ENCODE measurements around the gene PSMC3IP. TPM values are rescaled to one million over a fixed set of nuclear protein-coding genes. Genes with fewer than 3 reads are reported as not detected.

Gene PSMC3IP
- total RNA-seq, 4 donors from 2014 or later, result 2.2 to 5.0 (median 4.2) TPM

- WGBS, result 5% methylated on average over 12 of the region's 65 CpGs
- H3K4me1 ChIP-seq, result peaks cover 18 to 45% (median 39%) of the 10 kb centered on the region in 4 donors
- H3K9me3 ChIP-seq, result no peaks in the 10 kb centered on the region
- peak overlapping the region; percentile 63 to 89 (median 74) for H3K4me3 ChIP-seq
- peak; percentile 97 for DNase-seq (ENCODE audit: extremely low spot score)
- peak overlapping the region; percentile 86 to 98 (median 92) for H3K27ac ChIP-seq (replicated peaks in 1 of 4)
- H3K27me3 ChIP-seq, result no peaks in the 10 kb centered on the region
- TF ChIP-seq POLR2A (IDR thresholded peaks at IDR 0.05; ENCODE audit: low read depth), result no peak
- TF ChIP-seq CTCF (IDR thresholded peaks at IDR 0.05), result no peak
- TF ChIP-seq EP300 (IDR thresholded peaks at IDR 0.05), result no peak
- peak in 1 of 2 donors; percentile 76 for TF ChIP-seq POLR2AphosphoS5 (IDR thresholded peaks at IDR 0.05)
- intact Hi-C loops (cut with DNase I), result no loop called here
- H3K36me3 ChIP-seq, result peaks cover 13 to 34% (median 29%) of the 10 kb centered on the region in 4 donors
Measured at GRCh38 chr17:42536372-42537155, 41.0 kb downstream of the PSMC3IP start.

GRCh38 chr17:42536048-42536371 is 41.5 kb downstream of the PSMC3IP start, which contains the start of gene NAGLU:
Gene NAGLU (plus strand): TSS chr17:42536241. CDS start chr17:42536273, 32 bp downstream.
- intact Hi-C loops (cut with DNase I), result no loop called here
- H3K4me1 ChIP-seq, result peaks cover 18 to 51% (median 45%) of the 10 kb centered on the region in 4 donors
- H3K9me3 ChIP-seq, result no peaks in the 10 kb centered on the region
- WGBS, result 0% methylated on average over 16 of the region's 40 CpGs
- peak within 1 kb of the TSS; percentile 86 to 98 (median 92) for H3K27ac ChIP-seq (replicated peaks in 1 of 4)
- peak; percentile 99 for DNase-seq (ENCODE audit: extremely low spot score)
- TF ChIP-seq POLR2A (IDR thresholded peaks at IDR 0.05; ENCODE audit: low read depth) (peak; percentile 72), POLR2AphosphoS5 (IDR thresholded peaks at IDR 0.05) (peak; percentile 89 to 97), EP300 (IDR thresholded peaks at IDR 0.05) (no peak), CTCF (IDR thresholded peaks at IDR 0.05) (peak in 1 of 3 experiments; percentile 11)
- peaks cover 13 to 29% (median 24%) of the 10 kb centered on the region in 4 donors for H3K36me3 ChIP-seq
- H3K4me3 ChIP-seq, result peak within 1 kb of the TSS; percentile 63 to 89 (median 74)
- no peaks in the 10 kb centered on the region for H3K27me3 ChIP-seq

- Histone ChIP-seq H3K27me3 (no peaks in the 10 kb centered on the region), H3K4me1 (peaks cover 18 to 56% (median 50%) of the 10 kb centered on the region in 4 donors), H3K9me3 (no peaks in the 10 kb centered on the region), H3K36me3 (peaks cover 13 to 23% (median 19%) of the 10 kb centered on the region in 4 donors), H3K4me3 (peak overlapping the region; percentile 63 to 89 (median 74)), H3K27ac (replicated peaks in 1 of 4) (peak overlapping the region; percentile 86 to 98 (median 92))
- DNase-seq (ENCODE audit: extremely low spot score), result no peak
- no peak for TF ChIP-seq POLR2AphosphoS5 (IDR thresholded peaks at IDR 0.05)
- TF ChIP-seq POLR2A (IDR thresholded peaks at IDR 0.05; ENCODE audit: low read depth), result no peak
- TF ChIP-seq CTCF (IDR thresholded peaks at IDR 0.05), result no peak
- no peak for TF ChIP-seq EP300 (IDR thresholded peaks at IDR 0.05)
- WGBS, result 36% methylated on average over 26 of the region's 26 CpGs
- intact Hi-C loops (cut with DNase I), result no loop called here
Measured at GRCh38 chr17:42535155-42536047, 42.1 kb downstream of the PSMC3IP start.

- intact Hi-C loops (cut with DNase I), result no loop called here
- H3K27me3 ChIP-seq, result no peaks in the 10 kb centered on the region
- no peaks in the 10 kb centered on the region for H3K9me3 ChIP-seq
- WGBS, result 16% methylated on average over 18 of the region's 60 CpGs
- peak overlapping the region; percentile 82 to 87 (median 84) for H3K27ac ChIP-seq (replicated peaks in 1 of 4)
- DNase-seq (ENCODE audit: extremely low spot score), result no peak
- no peaks in the 10 kb centered on the region for H3K36me3 ChIP-seq
- peak overlapping the region; percentile 54 to 66 (median 60) for H3K4me3 ChIP-seq
- H3K4me1 ChIP-seq, result peaks cover 10 to 58% (median 52%) of the 10 kb centered on the region in 4 donors
- peak; percentile 38 to 76 (median 65) for TF ChIP-seq CTCF (IDR thresholded peaks at IDR 0.05)
- no peak for TF ChIP-seq POLR2A (IDR thresholded peaks at IDR 0.05; ENCODE audit: low read depth)
- peak; percentile 34 to 61 for TF ChIP-seq POLR2AphosphoS5 (IDR thresholded peaks at IDR 0.05)
- no peak for TF ChIP-seq EP300 (IDR thresholded peaks at IDR 0.05)
Measured at GRCh38 chr17:42531455-42532354, 45.8 kb downstream of the PSMC3IP start.

Data from esophagus muscularis mucosa (tissue), 4 donors.